CD14-positive monocyte (primary cell): ENCODE data around the gene CEP85L. TPM values are rescaled to one million over a fixed set of nuclear protein-coding genes. Genes with fewer than 3 reads are reported as not detected.

Experiments
- DNase-seq, 3 donors: peaks; one replicate each; pipeline ENCODE4 v3.0.0-alpha.2; 2011 to 2022
- H2AFZ ChIP-seq: 2 replicates; pipeline ENCODE4 v1.6.0; 2012; ENCODE audit warnings: mild to moderate bottlenecking, low read depth, low read length, inconsistent platforms; ENCODE audit not compliant: insufficient read depth, poor library complexity, severe bottlenecking
- H3K27ac ChIP-seq, 2 donors: 1 replicate in 1 of 2; 2 replicates in 1 of 2; pipeline ENCODE4 v1.5.1; 2012 to 2013; ENCODE audit warnings: low read length in 2 of 2, control low read depth in 1 of 2, inconsistent platforms in 1 of 2, low read depth in 1 of 2, mild to moderate bottlenecking in 1 of 2
- H3K27me3 ChIP-seq, 2 donors: one replicate each; pipeline versions ENCODE4 v1.6.0 to v1.6.1; 2011 to 2013; ENCODE audit warnings: low read length in 2 of 2; ENCODE audit not compliant: control insufficient read depth in 2 of 2, insufficient read depth in 2 of 2
- H3K36me3 ChIP-seq, 2 donors: replicated peaks in 1 of 2; 1 replicate in 1 of 2; 2 replicates in 1 of 2; pipeline versions ENCODE4 v1.5.1 to v1.6.1; 2012 to 2013; ENCODE audit warnings: low read length in 2 of 2, control low read depth in 1 of 2, inconsistent platforms in 1 of 2, mild to moderate bottlenecking in 1 of 2; ENCODE audit not compliant: insufficient read depth in 2 of 2, control insufficient read depth in 1 of 2
- H3K4me1 ChIP-seq, 2 donors: 1 replicate in 1 of 2; 2 replicates in 1 of 2; pipeline versions ENCODE4 v1.5.1 to v1.6.1; 2012 to 2013; ENCODE audit warnings: low read length in 2 of 2, control low read depth in 1 of 2, inconsistent platforms in 1 of 2, mild to moderate bottlenecking in 1 of 2, moderate library complexity in 1 of 2; ENCODE audit not compliant: insufficient read depth in 2 of 2, control insufficient read depth in 1 of 2
- H3K4me2 ChIP-seq: replicated peaks from 2 replicates; pipeline ENCODE3; 2012; ENCODE audit warnings: low read length, moderate library complexity, mild to moderate bottlenecking; ENCODE audit not compliant: poor library complexity, severe bottlenecking; ENCODE audit errors: extremely low read depth
- H3K4me3 ChIP-seq, 3 experiments: fragments of 200-600 bp in 1 of 3; sonication (generic) in 1 of 3; replicated peaks in 1 of 3; 1 replicate in 2 of 3; 2 replicates in 1 of 3; pipeline ENCODE4 v1.5.1; 2011 to 2013; ENCODE audit warnings: low read length in 3 of 3, mild to moderate bottlenecking in 3 of 3, control low read depth in 2 of 3, low read depth in 2 of 3, inconsistent platforms in 1 of 3, moderate library complexity in 1 of 3
- H3K79me2 ChIP-seq: 2 replicates; pipeline ENCODE4 v1.6.0; 2012; ENCODE audit warnings: mild to moderate bottlenecking, control low read depth, inconsistent platforms, low read length, moderate library complexity; ENCODE audit not compliant: insufficient read depth
- H3K9ac ChIP-seq: 2 replicates; pipeline ENCODE4 v1.6.0; 2017; ENCODE audit warnings: low read length, mild to moderate bottlenecking; ENCODE audit not compliant: insufficient read depth, poor library complexity, severe bottlenecking
- H3K9me3 ChIP-seq, 2 donors: replicated peaks in 1 of 2; 1 replicate in 1 of 2; 2 replicates in 1 of 2; pipeline versions ENCODE4 v1.5.1 to v1.6.1; 2012 to 2013; ENCODE audit warnings: low read length in 2 of 2, control low read depth in 1 of 2; ENCODE audit not compliant: control insufficient read depth in 1 of 2, insufficient read depth in 1 of 2
- H4K20me1 ChIP-seq: 2 replicates; pipeline ENCODE4 v1.6.0; 2012; ENCODE audit warnings: mild to moderate bottlenecking, low read length, control low read depth, moderate library complexity; ENCODE audit not compliant: insufficient read depth
- H3K27ac Mint-ChIP-seq, 7 donors: one replicate each; pipeline ENCODE4 v1.8.0; 2020; ENCODE audit warnings: mild to moderate bottlenecking in 7 of 7, mixed read lengths in 7 of 7, moderate library complexity in 6 of 7, inconsistent platforms in 2 of 7
- H3K27me3 Mint-ChIP-seq, 3 donors: one replicate each; pipeline ENCODE4 v1.8.0; 2021 to 2022; ENCODE audit warnings: low read depth in 3 of 3, mild to moderate bottlenecking in 3 of 3, mixed read lengths in 3 of 3, moderate library complexity in 3 of 3, inconsistent platforms in 1 of 3
- H3K36me3 Mint-ChIP-seq, 2 donors: one replicate each; pipeline ENCODE4 v1.8.0; 2020; ENCODE audit warnings: mixed read lengths in 2 of 2, inconsistent platforms in 1 of 2, mild to moderate bottlenecking in 1 of 2
- H3K4me1 Mint-ChIP-seq: one replicate; pipeline ENCODE4 v1.8.0; 2020; ENCODE audit warnings: mild to moderate bottlenecking, mixed read lengths
- H3K4me3 Mint-ChIP-seq, 2 donors: one replicate each; pipeline ENCODE4 v1.8.0; 2020; ENCODE audit warnings: mild to moderate bottlenecking in 2 of 2, mixed read lengths in 2 of 2, moderate library complexity in 1 of 2
- H3K9me3 Mint-ChIP-seq, 7 donors: one replicate each; pipeline ENCODE4 v1.8.0; 2020 to 2022; ENCODE audit warnings: mixed read lengths in 7 of 7, mild to moderate bottlenecking in 6 of 7, moderate library complexity in 6 of 7, inconsistent platforms in 2 of 7
- CTCF ChIP-seq: fragments of 200-600 bp; IDR thresholded peaks from one replicate; pipeline ENCODE4 v1.8.0; 2022; ENCODE audit warnings: antibody characterized with exemption, mild to moderate bottlenecking
- WGBS: methylation state at CpG from one replicate; pipeline ENCODE4 v1.1.5; 2013; ENCODE audit warnings: missing lambda C conversion rate; ENCODE audit not compliant: insufficient coverage; 5-methylcytosine and 5-hydroxymethylcytosine counted together
- intact Hi-C, 2 donors: fragments of 100-400 bp; cut with micrococcal nuclease; formaldehyde crosslinking; loops; one replicate each; pipeline versions ENCODE4 v1.15.0 to v1.15.1; 2023
- polyA plus RNA-seq, 3 donors: library from polyadenylated mRNA; depleted of rRNA in 1 of 3; unstranded in 2 of 3; stranded (reverse) in 1 of 3; fragments of 300-500 nt in 2 of 3; fragments of >200 nt in 1 of 3; fragmentation: Illumina TruSeq in 2 of 3; gene quantifications; 1 replicate in 2 of 3; 2 replicates in 1 of 3; pipeline ENCODE4 v1.2.3, GENCODE V29; 2012 to 2021

Gene CEP85L
- polyA plus RNA-seq, 3 donors: 14.9 to 38.3 (median 19.6) TPM

- H3K27ac Mint-ChIP-seq: no peak overlapping the region
- Histone ChIP-seq H3K4me3 (no peak overlapping the region), H4K20me1 (peaks cover 71% of the 10 kb centered on the region), H3K36me3 (peaks cover 15 to 54% of the 10 kb centered on the region in 2 donors), H2AFZ (no peak overlapping the region), H3K9ac (no peak overlapping the region), H3K4me2 (no peak overlapping the region), H3K27ac (no peak overlapping the region), H3K79me2 (no peaks in the 10 kb centered on the region), H3K27me3 (no peaks in the 10 kb centered on the region), H3K9me3 (no peaks in the 10 kb centered on the region), H3K4me1 (no peaks in the 10 kb centered on the region)
- H3K9me3 Mint-ChIP-seq: peaks cover 0 to 2% (median 0%) of the 10 kb centered on the region in 7 donors
- no peak for DNase-seq
- H3K27me3 Mint-ChIP-seq: no peaks in the 10 kb centered on the region
- peaks cover 25 to 36% of the 10 kb centered on the region in 2 donors for H3K36me3 Mint-ChIP-seq
- intact Hi-C loops: no loop called here
- no peak overlapping the region for H3K4me3 Mint-ChIP-seq
- no peaks in the 10 kb centered on the region for H3K4me1 Mint-ChIP-seq
- no CpG with 5 or more reads among the region's 1 CpG for WGBS
- no peak for TF ChIP-seq CTCF
These were observed 143.8 kb downstream of the CEP85L start for GRCh38 chr6:118507636-118508035.

GRCh38 chr6:118506071-118506638, 145.2 kb downstream of the CEP85L start:
- peak overlapping the region in 1 of 7 donors; percentile 37 for H3K27ac Mint-ChIP-seq
- H3K27me3 Mint-ChIP-seq: no peaks in the 10 kb centered on the region
- H3K4me2 ChIP-seq: no peak overlapping the region
- peaks cover 0 to 3% (median 2%) of the 10 kb centered on the region in 7 donors for H3K9me3 Mint-ChIP-seq
- no peak overlapping the region for H3K27ac ChIP-seq
- no peak overlapping the region for H3K9ac ChIP-seq
- no peaks in the 10 kb centered on the region for H3K79me2 ChIP-seq
- intact Hi-C loops: no loop called here
- peaks cover 18 to 54% of the 10 kb centered on the region in 2 donors for H3K36me3 ChIP-seq
- H4K20me1 ChIP-seq: peaks cover 66% of the 10 kb centered on the region
- H3K36me3 Mint-ChIP-seq: peaks cover 35 to 43% of the 10 kb centered on the region in 2 donors
- H3K4me3 Mint-ChIP-seq: no peak overlapping the region
- H3K4me3 ChIP-seq: no peak overlapping the region
- H3K9me3 ChIP-seq: no peaks in the 10 kb centered on the region
- no peaks in the 10 kb centered on the region for H3K4me1 Mint-ChIP-seq
- WGBS: 100% methylated on average over 4 of the region's 5 CpGs
- no peak for TF ChIP-seq CTCF
- no peak for DNase-seq
- H3K4me1 ChIP-seq: no peaks in the 10 kb centered on the region
- H3K27me3 ChIP-seq: no peaks in the 10 kb centered on the region
- H2AFZ ChIP-seq: no peak overlapping the region
